Gastrocnemius medialis (tissue), 4 donors: Measurements from ENCODE around the gene HOXA3.

Source experiments
- POLR2A ChIP-seq, 2 donors: fragments of 450-650 bp; IDR thresholded peaks; one replicate each; pipeline ENCODE4 v1.6.1; 2017; ENCODE audit warnings: antibody characterized with exemption in 2 of 2, mild to moderate bottlenecking in 2 of 2, moderate library complexity in 2 of 2
- TF ChIP-seq, protein P1 (sequence below), 5 experiments: fragments of 450-650 bp in 3 of 5; fragments of 200-600 bp in 2 of 5; sonication (generic) in 2 of 5; IDR thresholded peaks in 4 of 5; conservative IDR thresholded peaks in 1 of 5; 1 replicate in 4 of 5; 2 replicates in 1 of 5; pipeline ENCODE4 v1.5.1; 2016 to 2019; ENCODE audit warnings: antibody characterized with exemption in 5 of 5, mild to moderate bottlenecking in 3 of 5, moderate library complexity in 3 of 5

DNA sequence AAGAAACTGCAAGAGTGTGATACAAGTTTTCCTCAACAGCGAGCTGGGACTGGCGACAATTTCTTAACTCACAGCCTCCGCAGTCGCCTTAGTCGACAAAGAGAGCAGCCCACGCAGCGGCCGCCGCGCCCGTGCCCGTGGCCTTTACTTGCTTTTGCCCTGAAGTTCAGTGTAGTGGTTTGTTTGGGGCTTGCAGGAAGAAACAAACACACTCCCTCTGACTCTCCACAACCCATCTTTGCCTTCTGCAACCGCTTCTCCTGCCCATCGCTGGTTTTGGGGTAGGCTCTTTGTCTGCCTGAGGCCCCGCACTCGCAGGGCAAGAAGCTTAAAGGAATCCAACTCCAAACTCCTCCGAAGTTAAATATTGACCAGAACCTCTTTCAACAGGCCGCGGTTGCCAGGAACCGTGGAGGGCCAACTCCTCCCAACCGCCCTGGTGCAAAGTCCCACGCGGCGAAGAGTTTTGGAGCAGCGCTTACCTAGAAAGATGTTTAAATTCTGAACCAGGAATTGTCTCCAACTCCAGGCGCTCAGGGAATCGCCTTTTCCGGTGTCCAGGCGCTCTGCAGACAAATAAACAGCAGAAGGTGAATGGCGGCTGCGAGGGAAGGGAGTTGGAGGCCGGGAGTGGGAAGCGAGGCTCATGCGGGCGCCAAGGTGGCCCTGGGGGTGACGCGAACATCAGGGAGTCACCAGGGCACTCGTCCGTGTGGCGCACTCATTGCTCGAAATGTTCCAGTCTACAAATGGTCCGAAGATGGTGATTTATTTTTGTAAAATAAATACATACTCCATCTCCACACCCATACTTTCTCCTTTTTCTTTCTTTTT lies 30.1 kb downstream of the HOXA3 start:
- TF ChIP-seq POLR2A (IDR thresholded peaks at IDR 0.05), result no peak
- TF ChIP-seq, protein P1, sequence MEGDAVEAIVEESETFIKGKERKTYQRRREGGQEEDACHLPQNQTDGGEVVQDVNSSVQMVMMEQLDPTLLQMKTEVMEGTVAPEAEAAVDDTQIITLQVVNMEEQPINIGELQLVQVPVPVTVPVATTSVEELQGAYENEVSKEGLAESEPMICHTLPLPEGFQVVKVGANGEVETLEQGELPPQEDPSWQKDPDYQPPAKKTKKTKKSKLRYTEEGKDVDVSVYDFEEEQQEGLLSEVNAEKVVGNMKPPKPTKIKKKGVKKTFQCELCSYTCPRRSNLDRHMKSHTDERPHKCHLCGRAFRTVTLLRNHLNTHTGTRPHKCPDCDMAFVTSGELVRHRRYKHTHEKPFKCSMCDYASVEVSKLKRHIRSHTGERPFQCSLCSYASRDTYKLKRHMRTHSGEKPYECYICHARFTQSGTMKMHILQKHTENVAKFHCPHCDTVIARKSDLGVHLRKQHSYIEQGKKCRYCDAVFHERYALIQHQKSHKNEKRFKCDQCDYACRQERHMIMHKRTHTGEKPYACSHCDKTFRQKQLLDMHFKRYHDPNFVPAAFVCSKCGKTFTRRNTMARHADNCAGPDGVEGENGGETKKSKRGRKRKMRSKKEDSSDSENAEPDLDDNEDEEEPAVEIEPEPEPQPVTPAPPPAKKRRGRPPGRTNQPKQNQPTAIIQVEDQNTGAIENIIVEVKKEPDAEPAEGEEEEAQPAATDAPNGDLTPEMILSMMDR (IDR thresholded peaks at IDR 0.05 in 4 of 5, conservative IDR thresholded peaks at IDR 0.05 in 1 of 5), result no peak
